Forelimb muscle (tissue), 1 donor: ENCODE measurements around the gene APMAP. TPM values are rescaled to one million over a fixed set of nuclear protein-coding genes. Genes with fewer than 3 reads are reported as not detected.

Source experiments
- DNase-seq: peaks from one replicate; pipeline ENCODE4 v3.0.0-alpha.2; 2013; ENCODE audit warnings: low read depth
- polyA plus RNA-seq: library from polyadenylated mRNA; unstranded; fragments of 120-200 nt; gene quantifications from one replicate; pipeline ENCODE4 v1.2.1, GENCODE V29; 2013; ENCODE audit not compliant: insufficient read length

The APMAP gene
- polyA plus RNA-seq, 1 donor, result 44.1 TPM

DNA sequence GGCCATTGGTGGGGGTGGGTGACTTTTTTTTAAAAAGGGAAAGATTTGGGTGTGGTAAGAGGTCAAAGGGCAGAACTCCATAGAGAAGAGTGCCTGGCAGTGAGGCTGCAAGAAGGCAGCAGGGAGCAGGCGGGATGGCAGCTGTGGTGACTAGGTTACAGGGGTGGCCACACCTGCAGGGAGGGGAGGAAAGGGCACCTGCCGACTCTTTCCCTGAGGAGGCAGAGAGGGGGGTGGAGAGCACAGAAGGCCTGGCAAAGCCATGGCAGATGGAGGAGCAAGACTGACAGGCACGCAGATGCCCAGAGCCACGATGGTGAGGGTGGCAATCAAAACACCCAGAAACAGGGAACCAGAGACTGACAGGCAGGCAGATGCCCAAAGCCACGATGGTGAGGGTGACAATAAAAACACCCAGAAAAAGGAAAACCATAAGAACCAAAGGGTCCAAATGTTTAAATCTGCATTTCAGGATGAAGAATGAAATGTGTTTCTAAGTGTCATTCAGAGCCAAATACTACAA is 24.2 kb downstream of the APMAP start:
- DNase-seq, result no peak

DNA sequence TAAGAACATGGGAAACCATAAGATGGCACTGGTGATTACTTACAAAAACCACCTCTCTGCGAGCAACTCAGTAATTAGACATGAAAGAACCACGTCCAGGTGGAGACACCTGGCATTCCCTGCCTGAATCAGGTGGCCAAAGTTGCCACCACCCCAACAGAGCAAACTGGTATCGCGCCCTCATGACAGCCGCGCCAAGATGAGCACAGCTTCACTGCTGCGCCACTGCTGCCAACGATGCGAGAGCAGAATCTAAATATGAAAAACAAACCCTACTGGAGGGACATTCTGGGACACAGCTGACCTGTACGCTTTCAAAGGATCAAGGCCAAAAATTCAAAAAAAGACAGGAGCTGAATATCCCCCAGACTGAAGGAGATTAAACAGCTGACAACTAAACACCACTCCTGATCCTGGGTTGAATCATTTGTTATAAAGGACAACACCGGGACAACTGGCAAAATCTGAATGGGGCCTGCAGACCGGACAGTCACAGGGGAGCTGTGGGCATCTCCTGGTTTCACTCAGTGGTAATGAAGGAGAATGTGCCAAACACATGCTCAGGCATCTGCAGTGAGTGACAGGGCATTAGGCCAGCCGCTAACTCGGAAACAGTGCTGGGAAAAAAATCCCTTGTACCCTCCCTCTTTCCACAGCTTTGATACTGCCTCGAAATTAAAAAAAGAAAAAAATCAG is 26.1 kb downstream of the APMAP start:
- no peak for DNase-seq

DNA sequence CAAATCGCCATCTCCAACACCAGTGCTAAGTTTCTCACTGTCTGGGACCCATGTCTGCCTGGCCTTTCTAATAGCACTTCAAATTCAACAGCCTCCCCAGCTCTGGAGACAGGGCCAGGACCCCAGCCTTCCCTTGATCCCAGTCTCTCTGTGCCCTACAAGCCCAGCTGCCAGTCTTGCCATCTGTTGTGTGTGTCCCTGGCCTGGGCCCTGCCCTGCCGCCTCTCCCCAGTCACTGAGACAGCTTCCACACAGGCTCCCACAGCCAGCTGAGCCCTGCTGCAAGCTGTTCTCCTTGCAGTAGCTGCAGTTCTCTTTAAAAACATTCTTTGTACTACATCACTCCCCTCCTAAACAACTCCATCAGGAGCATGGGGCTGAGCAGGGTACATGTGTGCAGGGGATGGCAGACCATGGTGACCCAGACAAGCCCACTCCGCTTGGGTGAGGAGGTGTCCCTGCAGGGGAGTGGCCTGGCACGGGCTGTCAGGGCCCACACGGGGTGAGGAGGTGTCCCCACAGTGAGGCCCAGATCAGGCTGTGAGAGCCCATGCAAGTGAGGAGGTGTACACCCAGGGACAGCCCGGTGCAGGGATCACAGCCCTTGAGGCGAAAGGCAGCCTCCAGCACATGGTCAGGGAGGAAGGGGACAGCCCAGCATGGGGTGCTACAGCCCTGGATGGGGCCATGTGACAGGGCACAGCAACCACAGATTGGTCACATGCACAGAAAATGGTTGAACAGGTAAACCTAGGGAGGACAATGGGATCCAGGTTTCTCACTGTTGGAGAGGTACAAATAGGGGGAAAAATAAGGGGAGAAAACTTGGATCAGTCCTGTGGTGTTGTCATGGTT is 27.3 kb downstream of the APMAP start:
- DNase-seq, result no peak

DNA sequence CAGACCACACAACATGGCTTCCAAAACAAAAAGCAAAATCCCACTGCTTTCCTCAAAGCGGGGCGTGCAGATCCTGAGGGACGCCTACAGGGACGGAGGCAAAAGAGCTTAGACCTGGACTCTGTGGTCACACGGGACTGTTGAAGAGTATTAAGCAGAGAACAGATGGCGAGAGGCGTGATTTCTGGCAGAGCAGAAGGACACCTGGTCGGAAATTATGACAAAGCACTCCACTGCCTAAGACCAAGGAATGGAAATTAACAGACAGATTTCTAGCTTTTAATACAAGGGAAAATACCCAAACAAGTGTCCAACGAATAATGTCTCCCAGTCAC is 28.1 kb downstream of the APMAP start:
- peak; percentile 69 for DNase-seq

DNA sequence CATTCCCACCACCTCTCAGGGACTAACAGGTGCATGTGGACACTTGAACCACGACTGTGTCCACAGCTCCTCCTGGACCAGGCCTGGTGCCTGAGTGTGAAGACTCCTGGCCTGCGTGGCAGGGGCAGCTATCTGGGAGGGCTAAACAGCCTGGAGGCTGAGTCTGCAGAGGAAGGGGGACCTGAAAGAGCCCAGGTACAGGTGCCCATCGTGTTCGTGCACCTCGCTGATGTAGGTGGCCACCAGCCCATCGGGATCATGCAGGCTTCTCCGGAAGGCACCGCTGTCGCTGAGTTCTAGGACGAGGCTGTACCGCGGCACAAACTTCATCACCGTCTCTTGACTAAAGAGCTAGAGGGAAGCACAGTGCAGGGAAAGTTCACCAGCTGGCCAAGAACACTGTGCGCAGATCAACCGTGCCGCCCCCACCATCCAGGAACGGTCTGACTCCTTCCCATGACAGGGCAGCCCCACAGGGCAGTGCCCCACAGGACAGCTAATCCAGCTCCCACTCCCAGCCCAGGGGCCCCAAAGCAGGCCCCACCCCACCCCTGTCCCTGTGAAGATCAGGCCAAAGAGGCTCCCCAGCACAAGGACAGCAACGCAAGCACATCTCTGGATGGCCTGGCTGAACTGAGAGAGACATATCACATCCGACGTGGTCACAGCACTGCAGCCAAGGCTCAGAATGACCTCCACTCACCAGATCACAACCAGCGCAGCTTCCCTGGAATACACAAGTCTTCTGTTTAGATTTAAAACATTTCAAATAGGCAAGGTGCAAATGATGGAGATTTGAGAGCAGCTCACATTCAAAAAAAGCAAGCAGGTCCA is 28.7 kb downstream of the APMAP start:
- no peak for DNase-seq

DNA sequence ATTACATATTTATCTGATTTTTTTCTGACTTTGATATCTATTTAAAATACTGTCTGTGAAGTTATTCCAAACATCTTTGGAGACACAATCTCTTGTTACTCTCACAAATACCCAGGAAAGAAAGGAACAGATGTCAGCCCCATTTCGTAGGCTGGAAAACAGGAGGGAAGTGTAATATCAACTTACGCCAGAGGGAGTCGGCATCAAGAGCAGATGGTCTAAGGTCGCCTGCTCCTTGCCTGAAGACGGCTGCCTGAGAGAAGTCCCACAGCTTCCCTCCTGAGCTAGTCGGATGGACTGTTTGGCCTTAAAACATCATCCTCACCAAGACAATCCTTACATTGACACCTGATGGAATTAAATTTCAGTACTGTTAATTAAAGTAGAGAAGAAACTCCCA is 30.0 kb downstream of the APMAP start:
- DNase-seq, result no peak

DNA sequence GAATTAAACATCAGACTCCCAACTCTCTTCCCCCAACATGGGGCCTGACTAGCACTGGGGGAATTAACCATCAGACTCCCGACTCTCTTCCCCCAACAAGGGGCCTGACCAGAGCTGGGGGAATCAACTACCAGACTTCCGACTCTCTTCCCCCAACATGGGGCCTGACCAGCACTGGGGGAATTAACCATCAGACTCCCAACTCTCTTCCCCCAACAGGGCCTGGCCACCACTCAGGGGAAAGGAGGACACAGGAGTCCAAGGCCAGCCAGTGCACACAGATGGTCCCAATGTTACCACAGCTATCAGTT is 30.4 kb downstream of the APMAP start:
- no peak for DNase-seq

DNA sequence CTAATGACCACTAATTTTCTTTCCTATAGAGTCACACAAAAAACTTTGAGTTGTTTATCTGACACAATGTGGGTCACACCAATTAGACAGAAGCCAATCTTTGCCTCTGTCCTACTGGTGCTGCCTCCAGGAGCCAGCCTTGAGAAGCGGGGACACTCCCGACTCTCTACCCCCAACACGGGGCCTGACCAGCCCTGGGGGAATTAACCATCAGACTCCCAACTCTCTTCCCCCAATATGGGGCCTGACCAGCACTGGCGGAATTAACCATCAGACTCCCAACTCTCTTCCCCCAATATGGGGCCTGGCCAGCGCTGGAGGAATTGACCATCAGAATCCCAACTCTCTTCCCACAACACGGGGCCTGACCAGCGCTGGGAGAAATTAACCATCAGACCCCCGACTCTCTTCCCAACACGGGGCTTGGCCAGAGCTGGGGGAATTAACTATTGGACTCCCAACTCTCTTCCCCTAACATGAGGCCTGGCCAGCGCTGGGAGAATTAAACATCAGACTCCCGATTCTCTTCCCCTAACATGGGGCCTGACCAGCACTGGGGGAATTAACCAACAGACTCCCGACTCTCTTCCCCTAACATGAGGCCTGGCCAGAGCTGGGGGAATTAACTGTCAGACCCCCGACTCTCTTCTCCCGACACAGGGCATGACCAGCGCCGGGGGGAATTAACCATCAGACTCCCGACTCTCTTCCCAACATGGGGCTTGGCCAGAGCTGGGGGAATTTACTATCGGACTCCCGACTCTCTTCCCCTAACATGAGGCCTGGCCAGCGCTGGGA is 31.0 kb downstream of the APMAP start:
- DNase-seq, result no peak

DNA sequence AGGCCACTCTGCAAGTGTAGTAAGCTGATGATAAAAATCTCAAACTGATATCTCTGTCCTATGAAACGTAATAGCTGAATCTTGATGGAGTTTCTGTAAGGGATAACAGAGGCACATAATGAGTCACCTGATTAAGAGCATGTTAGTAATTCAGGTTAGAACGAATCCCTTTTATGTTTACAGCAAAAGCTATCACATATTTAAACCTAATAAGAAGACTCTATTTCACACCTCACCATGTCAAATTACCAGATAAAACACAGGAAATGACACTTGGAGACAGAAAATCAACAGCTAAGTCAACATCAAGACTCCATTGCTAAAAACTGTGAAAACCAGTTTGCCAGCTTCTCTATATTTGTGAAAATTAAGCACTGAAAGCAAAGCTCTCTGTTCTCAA is 31.7 kb downstream of the APMAP start:
- no peak for DNase-seq

DNA sequence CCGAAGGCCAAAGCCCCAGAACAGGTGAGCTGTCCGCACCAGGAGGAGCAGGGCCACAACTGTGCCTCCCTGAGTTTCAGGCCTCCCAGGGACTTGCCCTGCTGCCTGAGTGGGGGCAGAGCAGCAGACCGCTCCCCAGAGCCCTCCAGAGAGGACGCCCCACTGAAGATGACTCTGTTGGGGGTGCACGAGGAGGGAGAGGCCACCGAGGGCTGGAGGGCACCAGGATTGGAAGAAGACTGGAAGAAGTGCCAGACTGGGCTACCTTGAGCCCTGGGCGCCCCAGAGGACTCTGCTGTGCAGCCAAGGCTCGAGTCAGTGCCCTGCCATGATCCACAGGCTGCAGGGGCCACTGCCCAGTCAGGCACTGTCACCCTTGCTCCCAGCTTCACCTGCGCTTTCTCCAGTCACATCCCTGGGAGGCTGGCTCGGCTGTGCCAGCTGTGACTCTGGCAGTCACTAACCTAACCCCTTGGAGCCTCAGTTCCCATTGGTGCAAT is 32.2 kb downstream of the APMAP start:
- no peak for DNase-seq

DNA sequence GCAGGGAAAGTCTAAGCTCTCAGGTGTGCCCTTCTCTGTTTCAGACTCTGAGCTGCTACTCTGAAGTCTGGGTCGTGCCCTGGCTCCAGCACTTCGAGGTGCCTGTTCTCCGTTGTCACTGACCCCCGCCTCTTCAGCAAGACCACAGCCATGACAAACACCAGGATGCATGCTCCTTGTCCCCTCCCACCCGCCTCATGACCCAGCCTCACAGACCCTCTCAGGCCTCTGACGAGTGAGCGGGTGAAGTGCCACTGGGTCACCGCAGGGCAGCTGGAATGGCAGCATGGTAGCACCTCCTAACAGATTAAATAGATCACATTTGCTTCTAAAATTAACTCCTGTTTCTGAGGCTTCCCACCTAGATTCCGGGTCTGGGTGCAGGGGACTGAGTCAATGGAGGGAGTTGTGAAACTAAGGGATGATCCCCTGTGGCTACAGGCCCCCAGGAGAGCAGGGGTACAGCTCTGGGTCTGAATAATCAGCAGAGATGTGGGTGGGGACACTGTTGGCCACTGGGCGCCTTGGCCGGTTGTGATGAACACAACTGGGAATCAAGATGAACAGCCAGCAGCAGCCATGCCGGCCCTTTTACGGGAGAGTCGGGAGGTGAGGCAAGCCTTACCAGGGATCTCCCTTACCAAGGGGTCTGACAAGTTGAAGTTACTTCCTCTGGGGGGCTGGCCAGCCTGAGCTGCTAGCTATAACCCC is 32.8 kb downstream of the APMAP start:
- DNase-seq, result no peak

DNA sequence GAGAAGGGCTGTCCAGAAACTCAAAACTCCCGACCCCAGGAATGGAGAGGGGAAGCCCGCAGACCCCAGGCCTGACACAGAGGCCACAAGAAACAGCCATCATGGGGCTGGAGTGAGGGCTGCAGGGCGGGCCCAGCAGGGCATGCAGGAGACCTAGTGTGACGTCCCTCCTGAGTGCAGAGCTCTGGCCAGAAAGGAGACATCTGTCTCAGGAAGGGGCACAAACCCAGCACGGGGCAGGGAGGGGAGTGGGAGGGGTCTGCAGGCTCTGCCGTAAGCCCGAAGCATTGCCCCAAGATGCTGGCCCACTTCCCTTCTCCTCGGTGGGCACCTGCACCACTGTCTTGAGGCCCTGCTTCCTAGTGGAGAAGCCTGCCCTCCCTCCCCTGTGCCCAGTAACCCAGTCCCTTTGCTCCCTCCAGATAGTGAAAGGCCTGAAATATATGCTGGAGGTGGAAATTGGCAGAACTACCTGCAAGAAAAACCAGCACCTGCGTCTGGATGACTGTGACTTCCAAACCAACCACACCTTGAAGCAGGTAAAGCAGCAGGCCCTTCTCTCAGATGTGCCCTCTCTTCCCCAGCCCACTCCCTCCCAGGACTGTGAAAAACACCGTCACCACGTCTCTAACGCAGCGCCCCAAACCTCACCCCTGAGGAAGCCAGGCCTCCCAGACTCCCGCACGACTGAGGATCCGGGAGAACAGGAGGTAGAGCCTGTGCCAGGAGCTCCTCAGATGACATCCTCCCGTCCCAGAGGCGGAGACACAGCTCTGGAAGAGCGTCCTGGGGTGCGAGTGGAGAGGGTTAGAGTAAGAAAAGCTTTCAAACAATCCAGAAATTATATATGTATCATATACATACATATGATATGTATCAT is 33.8 kb downstream of the APMAP start:
- no peak for DNase-seq

DNA sequence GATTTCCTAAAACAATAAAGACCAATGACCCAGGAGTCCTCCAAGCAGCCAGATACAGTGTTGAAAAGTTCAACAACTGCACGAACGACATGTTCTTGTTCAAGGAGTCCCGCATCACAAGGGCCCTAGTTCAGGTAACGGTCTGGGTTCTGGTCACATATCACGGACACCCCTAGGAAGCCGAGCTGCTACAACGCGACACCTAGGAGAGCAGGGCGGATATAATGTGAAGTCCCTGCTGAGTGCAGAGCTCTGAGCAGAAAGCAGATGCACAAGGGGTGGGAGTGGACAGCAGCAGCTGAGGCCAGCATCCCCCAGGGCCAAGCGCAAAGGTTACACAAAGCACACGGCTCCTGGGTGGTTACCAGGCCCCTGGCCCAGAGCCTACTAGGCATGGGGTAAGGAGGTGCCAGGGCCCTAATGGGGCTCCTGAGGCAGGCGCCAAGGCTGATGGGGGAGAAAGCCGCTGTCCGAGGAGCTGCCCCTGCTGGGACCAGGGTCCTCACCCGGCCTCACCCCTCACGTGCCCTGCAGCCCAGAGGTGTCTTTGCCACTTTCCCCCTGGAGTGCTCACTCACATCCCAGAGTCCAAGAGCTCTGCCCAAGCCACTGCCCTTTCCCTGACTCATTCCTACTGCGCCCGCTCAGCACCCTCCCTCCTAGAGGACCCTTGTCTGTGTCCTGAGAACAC is 35.1 kb downstream of the APMAP start:
- DNase-seq, result no peak

DNA sequence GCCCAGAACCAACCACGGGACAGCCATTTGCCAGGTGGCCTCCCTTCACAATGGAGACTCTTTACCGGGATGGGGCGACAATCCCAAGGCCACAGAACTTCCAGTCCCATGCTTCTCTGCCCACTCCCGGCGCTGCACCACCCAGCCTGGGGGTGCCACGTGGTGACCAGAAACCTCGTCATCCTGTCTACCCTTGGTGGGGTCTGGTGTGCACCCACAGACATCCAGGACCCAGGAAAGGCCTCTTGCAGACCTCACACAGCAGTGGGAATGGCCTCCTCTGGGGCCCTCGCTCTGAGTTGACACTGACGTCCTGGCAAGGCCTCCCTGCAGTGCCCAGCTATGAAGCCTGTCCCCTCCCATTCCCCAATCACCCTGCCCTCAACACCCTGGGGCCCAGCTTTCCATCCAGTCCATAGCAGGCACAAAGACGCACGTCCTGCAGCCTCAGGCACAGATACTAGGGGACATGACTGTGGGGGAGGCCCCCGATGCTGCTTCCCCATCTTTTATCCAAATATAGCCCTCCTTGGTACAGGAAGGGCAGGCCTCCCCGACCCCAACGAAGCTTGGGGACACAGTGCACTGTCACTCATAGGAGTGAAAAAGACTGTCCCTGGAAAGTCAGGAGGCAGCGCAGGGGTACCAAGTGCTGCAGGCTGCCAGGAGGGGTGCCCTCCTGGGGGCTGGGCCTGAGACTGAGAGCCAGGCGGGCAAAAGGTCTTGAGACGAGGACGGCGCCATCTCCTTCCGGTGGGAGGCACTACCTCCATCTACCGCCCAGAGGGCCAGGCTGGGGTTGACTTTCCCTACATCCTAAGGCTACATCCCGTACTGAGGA is 36.3 kb downstream of the APMAP start:
- no peak for DNase-seq

DNA sequence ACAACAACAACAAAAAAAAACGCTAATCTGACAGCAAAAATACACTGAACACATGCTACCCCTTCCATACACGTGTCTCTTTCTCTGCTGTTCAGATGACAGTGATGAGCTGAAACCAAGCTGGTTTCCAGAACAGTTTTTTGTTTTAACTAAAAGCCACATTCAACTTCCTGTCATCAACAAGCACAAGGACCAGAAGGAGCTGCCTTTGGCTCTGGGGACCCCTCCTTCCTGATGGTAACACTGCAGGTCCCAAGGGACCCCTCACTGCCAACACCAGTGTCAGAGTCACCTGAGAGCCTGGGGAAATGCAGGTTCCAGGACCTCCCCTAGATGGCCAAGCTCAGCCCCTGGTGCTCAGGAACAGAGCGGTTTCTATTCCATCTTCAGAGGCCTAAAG is 37.5 kb downstream of the APMAP start:
- DNase-seq, result no peak

DNA sequence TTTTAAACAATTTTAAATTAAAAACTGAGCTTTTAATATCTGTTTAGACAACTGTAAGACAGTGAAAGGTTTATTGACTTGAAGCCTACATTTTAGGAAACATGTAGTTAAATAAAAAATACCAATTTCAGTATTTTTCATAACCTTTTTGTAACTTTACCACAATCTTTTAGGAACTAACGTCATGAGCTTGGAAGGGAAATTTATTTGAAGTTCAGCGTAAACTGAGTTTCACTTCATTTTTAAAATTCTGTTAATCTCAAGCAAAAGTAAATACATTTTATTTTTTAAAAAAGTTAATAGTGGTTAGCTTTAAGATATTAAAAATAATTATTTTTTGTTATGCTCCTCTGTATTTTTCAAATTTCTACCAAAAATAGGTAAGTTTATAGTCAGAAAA is 38.0 kb downstream of the APMAP start:
- DNase-seq, result no peak

DNA sequence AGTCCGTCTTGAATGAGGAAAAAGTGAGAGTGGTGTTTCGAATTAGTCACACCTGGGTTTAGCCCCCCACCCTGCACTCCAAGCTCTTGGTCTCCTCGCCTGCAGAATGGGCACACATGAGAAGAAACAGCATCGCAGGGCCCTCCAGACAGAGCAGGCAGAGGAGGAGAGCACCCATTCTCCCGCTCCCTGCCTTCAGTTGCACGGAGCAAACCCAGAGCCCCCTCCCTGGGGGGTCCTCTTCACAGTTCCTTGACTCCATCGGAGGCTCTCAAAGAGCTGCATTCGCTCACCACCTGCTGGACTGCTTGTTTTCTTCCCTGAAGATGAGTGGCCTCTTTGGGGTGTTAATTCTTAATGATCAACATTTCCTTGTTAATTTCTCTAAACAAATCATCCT is 38.4 kb downstream of the APMAP start:
- DNase-seq, result no peak

DNA sequence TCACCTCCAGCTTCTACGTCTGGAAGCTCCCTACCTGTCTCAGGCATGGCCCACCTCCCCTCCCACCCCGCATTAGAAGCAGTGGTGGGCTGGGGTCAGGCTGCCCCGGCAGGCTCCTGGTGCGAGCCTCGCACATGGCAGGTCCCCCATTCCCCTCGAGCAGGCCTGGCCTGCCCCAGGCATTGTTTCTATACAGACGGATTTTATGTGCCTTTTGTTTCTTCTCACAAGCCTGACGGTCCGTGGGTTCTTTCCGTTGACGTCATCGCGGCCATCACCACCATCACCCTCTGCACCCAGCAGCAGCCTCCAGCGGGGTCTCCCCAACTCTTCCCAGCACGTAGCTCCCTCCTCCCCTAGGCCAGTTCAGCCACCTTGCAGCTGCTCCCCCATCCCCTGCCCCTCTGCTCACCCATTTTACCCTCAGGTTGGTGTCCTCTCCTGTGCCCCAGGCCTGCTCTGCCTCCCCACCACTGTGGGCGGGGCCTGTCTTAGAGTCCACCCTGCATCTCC is 38.9 kb downstream of the APMAP start:
- no peak for DNase-seq
